Thymus (tissue), 11 donors: ENCODE measurements around the gene NCDN. TPM values are rescaled to one million over a fixed set of nuclear protein-coding genes. Genes with fewer than 3 reads are reported as not detected.
A peak's percentile ranks its signal among the peaks of the same experiment; 100 is the strongest.

Experiments
- DNase-seq, 9 donors: peaks; one replicate each; pipeline ENCODE4 v3.0.0-alpha.2; 2013; ENCODE audit warnings: low spot score in 9 of 9, low read depth in 6 of 9, missing footprints in 1 of 9
- H3K27ac ChIP-seq, 2 donors: one replicate each; pipeline ENCODE4 v1.5.1; 2013; ENCODE audit warnings: control low read depth in 1 of 2, low read depth in 1 of 2, low read length in 1 of 2, mild to moderate bottlenecking in 1 of 2, moderate library complexity in 1 of 2
- H3K27me3 ChIP-seq, 2 donors: one replicate each; pipeline ENCODE4 v1.5.1; 2013; ENCODE audit warnings: low read length in 1 of 2; ENCODE audit not compliant: control insufficient read depth in 2 of 2, insufficient read depth in 1 of 2
- H3K36me3 ChIP-seq, 2 donors: one replicate each; pipeline ENCODE4 v1.5.1; 2013; ENCODE audit warnings: low read length in 1 of 2, mild to moderate bottlenecking in 1 of 2, moderate library complexity in 1 of 2; ENCODE audit not compliant: control insufficient read depth in 2 of 2, insufficient read depth in 2 of 2
- H3K4me1 ChIP-seq, 2 donors: one replicate each; pipeline ENCODE4 v1.5.1; 2013; ENCODE audit warnings: low read length in 2 of 2; ENCODE audit not compliant: control insufficient read depth in 2 of 2, insufficient read depth in 2 of 2
- H3K4me3 ChIP-seq, 2 donors: one replicate each; pipeline ENCODE4 v1.5.1; 2013; ENCODE audit warnings: low read length in 2 of 2, control low read depth in 1 of 2, mild to moderate bottlenecking in 1 of 2
- H3K9me3 ChIP-seq, 2 donors: one replicate each; pipeline ENCODE4 v1.5.1; 2013; ENCODE audit warnings: low read length in 1 of 2, mild to moderate bottlenecking in 1 of 2; ENCODE audit not compliant: control insufficient read depth in 2 of 2, insufficient read depth in 1 of 2
- WGBS: extraction: QIAGEN DNeasy Blood & Tissue Kit; methylation state at CpG from one replicate; pipeline ENCODE4 v1.1.7; 2013; 5-methylcytosine and 5-hydroxymethylcytosine counted together
- polyA plus RNA-seq: library from polyadenylated mRNA; stranded (reverse); fragments of 200-250 nt; gene quantifications from one replicate; pipeline ENCODE4 v1.2.3, GENCODE V29; 2013
- total RNA-seq: library from RNA; stranded (reverse); fragments of 120-200 nt; gene quantifications from one replicate; pipeline ENCODE4 v1.2.4, GENCODE V29; 2013
- donor health status: healthy.

NCDN gene
- total and polyA plus RNA-seq, 2 donors = 4.4 to 8.3 TPM

GRCh38 chr1:35544976-35545375 is 12.6 kb upstream of the NCDN start:
- peaks cover 11 to 13% of the 10 kb centered on the region in 2 donors for H3K4me1 ChIP-seq
- no peaks in the 10 kb centered on the region for H3K9me3 ChIP-seq
- 87% methylated on average over 3 of the region's 3 CpGs for WGBS
- H3K27ac ChIP-seq = no peak overlapping the region
- peak in 3 of 9 donors; percentile 31 to 66 (median 54) for DNase-seq
- H3K36me3 ChIP-seq = peaks cover 12 to 18% of the 10 kb centered on the region in 2 donors
- H3K27me3 ChIP-seq = no peaks in the 10 kb centered on the region
- H3K4me3 ChIP-seq = no peak overlapping the region

- 100% methylated on average over 1 of the region's 1 CpG for WGBS
- Histone ChIP-seq H3K4me1 (peaks cover 3% of the 10 kb centered on the region in 2 donors), H3K27me3 (no peaks in the 10 kb centered on the region), H3K36me3 (peaks cover 14 to 29% of the 10 kb centered on the region in 2 donors), H3K27ac (no peak overlapping the region), H3K9me3 (no peaks in the 10 kb centered on the region), H3K4me3 (no peak overlapping the region)
- no peak for DNase-seq
Observed at GRCh38 chr1:35546614-35547013, 11.0 kb upstream of the NCDN start.

- Histone ChIP-seq H3K27ac (no peak overlapping the region), H3K4me1 (peaks cover 16 to 24% of the 10 kb centered on the region in 2 donors), H3K36me3 (peaks cover 20 to 36% of the 10 kb centered on the region in 2 donors), H3K9me3 (peaks cover 0 to 1% of the 10 kb centered on the region in 2 donors), H3K27me3 (no peaks in the 10 kb centered on the region), H3K4me3 (no peak overlapping the region)
- DNase-seq = no peak
- WGBS = 97% methylated on average over 2 of the region's 2 CpGs
Observed at GRCh38 chr1:35553851-35554250, 3.7 kb upstream of the NCDN start.

GRCh38 chr1:35554266-35555211 is 3.1 kb upstream of the NCDN start:
- DNase-seq = no peak
- Histone ChIP-seq H3K36me3 (peaks cover 15 to 36% of the 10 kb centered on the region in 2 donors), H3K27me3 (no peaks in the 10 kb centered on the region), H3K4me3 (no peak overlapping the region), H3K27ac (no peak overlapping the region), H3K4me1 (peaks cover 16 to 24% of the 10 kb centered on the region in 2 donors), H3K9me3 (peaks cover 0 to 1% of the 10 kb centered on the region in 2 donors)
- WGBS = 92% methylated on average over 7 of the region's 7 CpGs

GRCh38 chr1:35555212-35555584 is 2.4 kb upstream of the NCDN start:
- 96% methylated on average over 4 of the region's 4 CpGs for whole genome bisulfite sequencing
- Histone ChIP-seq H3K9me3 (peaks cover 0 to 1% of the 10 kb centered on the region in 2 donors), H3K36me3 (peaks cover 12 to 32% of the 10 kb centered on the region in 2 donors), H3K27me3 (no peaks in the 10 kb centered on the region), H3K4me3 (no peak overlapping the region), H3K4me1 (peaks cover 16 to 24% of the 10 kb centered on the region in 2 donors), H3K27ac (no peak overlapping the region)
- no peak for DNase-seq

- no peak overlapping the region for H3K27ac ChIP-seq
- H3K4me3 ChIP-seq = peak overlapping the region in 1 of 2 donors; percentile 98
- H3K27me3 ChIP-seq = no peaks in the 10 kb centered on the region
- H3K4me1 ChIP-seq = peaks cover 16 to 24% of the 10 kb centered on the region in 2 donors
- WGBS = 91% methylated on average over 10 of the region's 10 CpGs
- H3K36me3 ChIP-seq = peaks cover 15 to 29% of the 10 kb centered on the region in 2 donors
- peaks cover 0 to 1% of the 10 kb centered on the region in 2 donors for H3K9me3 ChIP-seq
- DNase-seq = no peak
Observed at GRCh38 chr1:35555601-35556477, 1.8 kb upstream of the NCDN start.

GRCh38 chr1:35556484-35557117 is 998 bp upstream of the NCDN start:
- peaks cover 0 to 1% of the 10 kb centered on the region in 2 donors for H3K9me3 ChIP-seq
- 6% methylated on average over 17 of the region's 17 CpGs for WGBS
- H3K27me3 ChIP-seq = no peaks in the 10 kb centered on the region
- peaks cover 19 to 23% of the 10 kb centered on the region in 2 donors for H3K36me3 ChIP-seq
- peaks cover 16 to 24% of the 10 kb centered on the region in 2 donors for H3K4me1 ChIP-seq
- peak overlapping the region; percentile 88 to 97 for H3K27ac ChIP-seq
- H3K4me3 ChIP-seq = peak overlapping the region; percentile 95 to 98
- no peak for DNase-seq

GRCh38 chr1:35557118-35557610 is 435 bp upstream of the NCDN start, which contains the start of gene KIAA0319L:
Gene KIAA0319L (minus strand): TSS chr1:35557403. CDS start chr1:35554491, 2,912 bp downstream.
- Histone ChIP-seq H3K27me3 (no peaks in the 10 kb centered on the region), H3K4me3 (peak within 1 kb of the TSS; percentile 95 to 98), H3K4me1 (peaks cover 16 to 24% of the 10 kb centered on the region in 2 donors), H3K27ac (peak within 1 kb of the TSS; percentile 88 to 97), H3K36me3 (peaks cover 15 to 20% of the 10 kb centered on the region in 2 donors), H3K9me3 (peaks cover 0 to 1% of the 10 kb centered on the region in 2 donors)
- under 1% methylated on average over 39 of the region's 39 CpGs for WGBS
- peak in 1 of 9 donors; percentile 90 for DNase-seq
